ENCODE data around the gene DMXL2.

- TF ChIP-seq, protein P1, sequence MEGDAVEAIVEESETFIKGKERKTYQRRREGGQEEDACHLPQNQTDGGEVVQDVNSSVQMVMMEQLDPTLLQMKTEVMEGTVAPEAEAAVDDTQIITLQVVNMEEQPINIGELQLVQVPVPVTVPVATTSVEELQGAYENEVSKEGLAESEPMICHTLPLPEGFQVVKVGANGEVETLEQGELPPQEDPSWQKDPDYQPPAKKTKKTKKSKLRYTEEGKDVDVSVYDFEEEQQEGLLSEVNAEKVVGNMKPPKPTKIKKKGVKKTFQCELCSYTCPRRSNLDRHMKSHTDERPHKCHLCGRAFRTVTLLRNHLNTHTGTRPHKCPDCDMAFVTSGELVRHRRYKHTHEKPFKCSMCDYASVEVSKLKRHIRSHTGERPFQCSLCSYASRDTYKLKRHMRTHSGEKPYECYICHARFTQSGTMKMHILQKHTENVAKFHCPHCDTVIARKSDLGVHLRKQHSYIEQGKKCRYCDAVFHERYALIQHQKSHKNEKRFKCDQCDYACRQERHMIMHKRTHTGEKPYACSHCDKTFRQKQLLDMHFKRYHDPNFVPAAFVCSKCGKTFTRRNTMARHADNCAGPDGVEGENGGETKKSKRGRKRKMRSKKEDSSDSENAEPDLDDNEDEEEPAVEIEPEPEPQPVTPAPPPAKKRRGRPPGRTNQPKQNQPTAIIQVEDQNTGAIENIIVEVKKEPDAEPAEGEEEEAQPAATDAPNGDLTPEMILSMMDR (IDR thresholded peaks at IDR 0.05; ENCODE audit: poor library complexity), result no peak
- no peak for TF ChIP-seq EZH2phosphoT487 (IDR thresholded peaks at IDR 0.05; ENCODE audit: low read depth, severe bottlenecking, unreplicated experiment)
These were observed 173.8 kb downstream of the DMXL2 start for GRCh38 chr15:51448622-51449399.

Measured in hepatocyte (in vitro differentiated cells).